ENCODE measurements around the gene CMC1. TPM values are rescaled to one million over a fixed set of nuclear protein-coding genes. Genes with fewer than 3 reads are reported as not detected.

The CMC1 gene
- total RNA-seq, 1 experiment from 2014 or later = 15.9 TPM

GRCh38 chr3:28287046-28287445 lies 45.6 kb downstream of the CMC1 start:
- Histone ChIP-seq H3K9me3 (ENCODE audit: control insufficient read depth, insufficient read depth, low read depth, low read length) (no peaks in the 10 kb centered on the region), H3K27ac (ENCODE audit: low read length) (no peak overlapping the region), H3K4me1 (ENCODE audit: control insufficient read depth, insufficient read depth, low read length) (no peaks in the 10 kb centered on the region), H3K27me3 (ENCODE audit: control insufficient read depth, insufficient read depth, low read length) (no peaks in the 10 kb centered on the region), H3K36me3 (ENCODE audit: control insufficient read depth, insufficient read depth, low read length) (no peaks in the 10 kb centered on the region), H3K4me3 (ENCODE audit: low read depth in 2 of 2, low read length in 2 of 2) (no peak overlapping the region)
- TF ChIP-seq SIN3A (IDR thresholded peaks at IDR 0.05; ENCODE audit: borderline replicate concordance, insufficient read depth, low read depth, low read length) = no peak
- TF ChIP-seq POLR2AphosphoS5 (IDR thresholded peaks at IDR 0.05; ENCODE audit: low read depth, low read length) = no peak
- BruUV-seq (replicated peaks) = no TSS peak
- intact Hi-C loops (cut with micrococcal nuclease; ENCODE audit: unreplicated experiment) = no loop called here
- POLR2A ChIA-PET = no interaction called here
- in situ Hi-C loops (cut with HindIII; ENCODE audit: low pct_unique_long_range_greater_than_20kb, low sequenced_read_pairs) = no loop called here
- CTCF ChIA-PET = interaction anchor here (0.6 kb wide), 1 partner anchor 145 kb away, joined by 5 read pairs; no protein-coding TSS in a partner anchor
- no peak for ATAC-seq
- no peak for DNase-seq (ENCODE audit: low read depth, low spot score)

- H3K4me3 ChIP-seq (ENCODE audit: low read depth in 2 of 2, low read length in 2 of 2) = no peak overlapping the region
- intact Hi-C loops (cut with micrococcal nuclease; ENCODE audit: unreplicated experiment) (no loop called here), in situ Hi-C loops (cut with HindIII; ENCODE audit: low pct_unique_long_range_greater_than_20kb, low sequenced_read_pairs) (no loop called here)
- H3K4me1 ChIP-seq (ENCODE audit: control insufficient read depth, insufficient read depth, low read length) = no peaks in the 10 kb centered on the region; the same call in 1 of the 2 replicates
- no peak for DNase-seq (ENCODE audit: low read depth, low spot score)
- H3K27ac ChIP-seq (ENCODE audit: low read length) = no peak overlapping the region
- no peak for ATAC-seq
- TF ChIP-seq CTCF (IDR thresholded peaks at IDR 0.05) (no peak), TCF7L2 (IDR thresholded peaks at IDR 0.05; ENCODE audit: low read depth, low read length) (no peak), SIN3A (IDR thresholded peaks at IDR 0.05; ENCODE audit: borderline replicate concordance, insufficient read depth, low read depth, low read length) (no peak), POLR2AphosphoS5 (IDR thresholded peaks at IDR 0.05; ENCODE audit: low read depth, low read length) (no peak)
- TF ChIP-seq, protein P1, sequence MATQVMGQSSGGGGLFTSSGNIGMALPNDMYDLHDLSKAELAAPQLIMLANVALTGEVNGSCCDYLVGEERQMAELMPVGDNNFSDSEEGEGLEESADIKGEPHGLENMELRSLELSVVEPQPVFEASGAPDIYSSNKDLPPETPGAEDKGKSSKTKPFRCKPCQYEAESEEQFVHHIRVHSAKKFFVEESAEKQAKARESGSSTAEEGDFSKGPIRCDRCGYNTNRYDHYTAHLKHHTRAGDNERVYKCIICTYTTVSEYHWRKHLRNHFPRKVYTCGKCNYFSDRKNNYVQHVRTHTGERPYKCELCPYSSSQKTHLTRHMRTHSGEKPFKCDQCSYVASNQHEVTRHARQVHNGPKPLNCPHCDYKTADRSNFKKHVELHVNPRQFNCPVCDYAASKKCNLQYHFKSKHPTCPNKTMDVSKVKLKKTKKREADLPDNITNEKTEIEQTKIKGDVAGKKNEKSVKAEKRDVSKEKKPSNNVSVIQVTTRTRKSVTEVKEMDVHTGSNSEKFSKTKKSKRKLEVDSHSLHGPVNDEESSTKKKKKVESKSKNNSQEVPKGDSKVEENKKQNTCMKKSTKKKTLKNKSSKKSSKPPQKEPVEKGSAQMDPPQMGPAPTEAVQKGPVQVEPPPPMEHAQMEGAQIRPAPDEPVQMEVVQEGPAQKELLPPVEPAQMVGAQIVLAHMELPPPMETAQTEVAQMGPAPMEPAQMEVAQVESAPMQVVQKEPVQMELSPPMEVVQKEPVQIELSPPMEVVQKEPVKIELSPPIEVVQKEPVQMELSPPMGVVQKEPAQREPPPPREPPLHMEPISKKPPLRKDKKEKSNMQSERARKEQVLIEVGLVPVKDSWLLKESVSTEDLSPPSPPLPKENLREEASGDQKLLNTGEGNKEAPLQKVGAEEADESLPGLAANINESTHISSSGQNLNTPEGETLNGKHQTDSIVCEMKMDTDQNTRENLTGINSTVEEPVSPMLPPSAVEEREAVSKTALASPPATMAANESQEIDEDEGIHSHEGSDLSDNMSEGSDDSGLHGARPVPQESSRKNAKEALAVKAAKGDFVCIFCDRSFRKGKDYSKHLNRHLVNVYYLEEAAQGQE (IDR thresholded peaks at IDR 0.05; ENCODE audit: insufficient read depth in 1 of 2, low read depth in 2 of 2, low read length in 1 of 2) = no peak
- H3K9me3 ChIP-seq (ENCODE audit: control insufficient read depth, insufficient read depth, low read depth, low read length) = no peaks in the 10 kb centered on the region
- POLR2A ChIA-PET = interaction anchor here (0.5 kb wide), 1 partner anchor 37 kb away, joined by 8 read pairs; no protein-coding TSS in a partner anchor
- no peaks in the 10 kb centered on the region for H3K27me3 ChIP-seq (ENCODE audit: control insufficient read depth, insufficient read depth, low read length)
- no peaks in the 10 kb centered on the region for H3K36me3 ChIP-seq (ENCODE audit: control insufficient read depth, insufficient read depth, low read length)
- CTCF ChIA-PET = no interaction called here
- BruUV-seq (replicated peaks) = no TSS peak
These were observed 49.5 kb downstream of the CMC1 start for GRCh38 chr3:28290863-28291300.

DNA sequence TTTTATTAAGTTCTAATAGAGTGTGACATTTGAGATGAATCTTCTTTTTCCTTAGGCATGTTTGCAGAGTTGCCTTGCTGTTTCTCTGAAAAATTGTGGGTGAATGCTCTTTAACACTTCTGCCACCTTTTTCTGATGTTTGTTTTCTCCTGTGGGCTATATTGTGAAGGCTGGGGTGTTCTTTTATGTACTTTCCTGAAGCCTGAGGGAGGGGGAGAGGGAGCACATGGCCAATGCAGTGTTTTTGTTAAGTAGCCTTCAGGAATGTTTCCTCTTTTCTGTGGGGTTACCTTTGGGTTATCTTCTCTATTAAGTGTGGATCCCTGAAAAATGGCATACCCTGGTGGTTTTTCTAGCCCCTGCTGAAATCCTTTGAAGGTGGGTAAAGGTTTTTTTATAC lies 50.2 kb downstream of the CMC1 start:
- no TSS peak for BruUV-seq (replicated peaks)
- CTCF ChIA-PET = no interaction called here
- no peaks in the 10 kb centered on the region for H3K9me3 ChIP-seq (ENCODE audit: control insufficient read depth, insufficient read depth, low read depth, low read length)
- POLR2A ChIA-PET = no interaction called here
- no peak overlapping the region for H3K4me3 ChIP-seq (ENCODE audit: low read depth in 2 of 2, low read length in 2 of 2)
- H3K36me3 ChIP-seq (ENCODE audit: control insufficient read depth, insufficient read depth, low read length) = no peaks in the 10 kb centered on the region
- no peak for DNase-seq (ENCODE audit: low read depth, low spot score)
- no peaks in the 10 kb centered on the region; the same call in 1 of the 2 replicates for H3K4me1 ChIP-seq (ENCODE audit: control insufficient read depth, insufficient read depth, low read length)
- TF ChIP-seq, protein P1 (IDR thresholded peaks at IDR 0.05; ENCODE audit: insufficient read depth in 1 of 2, low read depth in 2 of 2, low read length in 1 of 2) = no peak
- TF ChIP-seq TCF7L2 (IDR thresholded peaks at IDR 0.05; ENCODE audit: low read depth, low read length) = no peak
- no peak for TF ChIP-seq POLR2AphosphoS5 (IDR thresholded peaks at IDR 0.05; ENCODE audit: low read depth, low read length)
- no peak for TF ChIP-seq CTCF (IDR thresholded peaks at IDR 0.05)
- TF ChIP-seq SIN3A (IDR thresholded peaks at IDR 0.05; ENCODE audit: borderline replicate concordance, insufficient read depth, low read depth, low read length) = no peak
- no peak for ATAC-seq
- intact Hi-C loops (cut with micrococcal nuclease; ENCODE audit: unreplicated experiment) (no loop called here), in situ Hi-C loops (cut with HindIII; ENCODE audit: low pct_unique_long_range_greater_than_20kb, low sequenced_read_pairs) (no loop called here)
- no peak overlapping the region for H3K27ac ChIP-seq (ENCODE audit: low read length)
- H3K27me3 ChIP-seq (ENCODE audit: control insufficient read depth, insufficient read depth, low read length) = no peaks in the 10 kb centered on the region
